Progenitor cell of endocrine pancreas (in vitro differentiated cells): ENCODE measurements around the gene PTRH2. TPM values are rescaled to one million over a fixed set of nuclear protein-coding genes. Genes with fewer than 3 reads are reported as not detected.

Experiments
- DNase-seq: peaks from one replicate; pipeline ENCODE4 v3.0.0; 2021; ENCODE audit warnings: low spot score; ENCODE audit not compliant: unreplicated experiment
- H3K27ac Mint-ChIP-seq: 2 replicates; pipeline ENCODE4 v1.8.0; 2021; ENCODE audit warnings: mild to moderate bottlenecking, moderate library complexity, mixed read lengths
- H3K27me3 Mint-ChIP-seq: 2 replicates; pipeline ENCODE4 v1.8.0; 2021; ENCODE audit warnings: mixed read lengths
- H3K36me3 Mint-ChIP-seq: 2 replicates; pipeline ENCODE4 v1.8.0; 2022; ENCODE audit warnings: mixed read lengths; ENCODE audit not compliant: insufficient read depth
- H3K4me1 Mint-ChIP-seq: 2 replicates; pipeline ENCODE4 v1.8.0; 2021; ENCODE audit warnings: low read depth, mixed read lengths
- H3K4me3 Mint-ChIP-seq: 2 replicates; pipeline ENCODE4 v1.8.0; 2021; ENCODE audit warnings: low read depth, mild to moderate bottlenecking, moderate library complexity, mixed read lengths
- H3K9me3 Mint-ChIP-seq: 2 replicates; pipeline ENCODE4 v1.8.0; 2021; ENCODE audit warnings: low read depth, mixed read lengths
- CTCF ChIP-seq: fragments of 200-600 bp; sonication (generic); IDR thresholded peaks from one replicate; pipeline ENCODE4 v1.5.0; 2021; ENCODE audit warnings: antibody characterized with exemption, mild to moderate bottlenecking; ENCODE audit not compliant: unreplicated experiment
- total RNA-seq: library from RNA; stranded (reverse); gene quantifications from 2 replicates; pipeline ENCODE4 v1.2.1, GENCODE V29; 2021

Gene PTRH2
- total RNA-seq, 1 donor from 2014 or later = 19.2 TPM

GRCh38 chr17:59650642-59651041, 56.6 kb downstream of the PTRH2 start:
- no peak overlapping the region for H3K4me3 Mint-ChIP-seq
- no peak for TF ChIP-seq CTCF
- H3K9me3 Mint-ChIP-seq = peaks cover 12% of the 10 kb centered on the region
- no peak for DNase-seq
- no peak overlapping the region for H3K27ac Mint-ChIP-seq
- peaks cover 3% of the 10 kb centered on the region for H3K4me1 Mint-ChIP-seq
- H3K27me3 Mint-ChIP-seq = no peaks in the 10 kb centered on the region
- H3K36me3 Mint-ChIP-seq = peaks cover 48% of the 10 kb centered on the region

DNA sequence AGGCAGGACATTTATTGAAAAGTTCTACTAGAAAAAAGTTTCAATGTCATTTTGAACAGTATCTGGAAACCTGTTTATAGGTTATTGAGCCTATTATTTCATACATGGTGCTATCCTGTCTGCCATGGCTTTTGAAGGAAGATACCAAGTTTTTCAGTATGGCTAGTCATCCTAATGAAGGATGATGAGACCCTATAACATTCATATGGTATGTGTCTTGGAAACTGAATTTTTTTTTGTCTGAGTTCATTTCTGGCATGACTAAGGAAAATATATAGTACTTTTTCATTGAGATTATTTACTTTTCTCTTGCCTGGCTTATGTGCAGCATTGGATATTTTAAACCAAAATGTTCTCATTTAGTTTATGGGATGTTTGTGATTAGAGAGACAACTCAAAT, 57.3 kb downstream of the PTRH2 start:
- DNase-seq = no peak
- no peak overlapping the region for H3K27ac Mint-ChIP-seq
- no peak overlapping the region for H3K4me3 Mint-ChIP-seq
- TF ChIP-seq CTCF = no peak
- H3K9me3 Mint-ChIP-seq = peaks cover 12% of the 10 kb centered on the region
- peaks cover 3% of the 10 kb centered on the region for H3K4me1 Mint-ChIP-seq
- no peaks in the 10 kb centered on the region for H3K27me3 Mint-ChIP-seq
- peaks cover 50% of the 10 kb centered on the region for H3K36me3 Mint-ChIP-seq

Other genes with a start within 250 kb of the PTRH2 start
- 67.9 and 69.7 TPM in 2 replicates for gene DHX40, start 141.8 kb downstream of the PTRH2 start, total RNA-seq
- gene CLTC, start 87.5 kb downstream of the PTRH2 start, total RNA-seq = 185 and 195 TPM in 2 replicates
- 162 and 177 TPM in 2 replicates for gene VMP1, start 224 bp upstream of the PTRH2 start, total RNA-seq
- 31.7 and 31.8 TPM in 2 replicates for gene TUBD1, start 185.5 kb upstream of the PTRH2 start, total RNA-seq
- 48.9 and 53.8 TPM in 2 replicates for gene RPS6KB1, start 185.7 kb upstream of the PTRH2 start, total RNA-seq